Measurements from ENCODE around the gene CCDC7. TPM values are rescaled to one million over a fixed set of nuclear protein-coding genes. Genes with fewer than 3 reads are reported as not detected.
"Not testable (repeated sequence)": the region's sequence is repeated elsewhere in the genome, so short reads cannot be mapped to it uniquely, and the experiment has no call there.

CCDC7 gene
- total and polyA plus RNA-seq, 2 experiments from 2014 or later = 2.0 to 10.0 TPM

GRCh38 chr10:32687116-32687515 is 241.2 kb downstream of the CCDC7 start:
- no peaks in the 10 kb centered on the region for H3K36me3 ChIP-seq (replicated peaks; ENCODE audit: insufficient read depth, low read depth)
- no peak for DNase-seq (ENCODE audit: low spot score)
- no peak overlapping the region for H3K4me3 ChIP-seq
- H2AFZ ChIP-seq = no peak overlapping the region
- TF ChIP-seq CTCF (IDR thresholded peaks at IDR 0.05; ENCODE audit: poor library complexity) = no peak
- no peak for TF ChIP-seq EZH2phosphoT487 (IDR thresholded peaks at IDR 0.05; ENCODE audit: low read depth, severe bottlenecking, unreplicated experiment)
- TF ChIP-seq EZH2 (IDR thresholded peaks at IDR 0.05; ENCODE audit: borderline replicate concordance) = no peak
- no peaks in the 10 kb centered on the region for H3K79me2 ChIP-seq
- no peaks in the 10 kb centered on the region for H3K4me1 ChIP-seq (ENCODE audit: insufficient read depth)
- H4K20me1 ChIP-seq (ENCODE audit: insufficient read depth, poor library complexity, severe bottlenecking) = no peaks in the 10 kb centered on the region
- no peaks in the 10 kb centered on the region for H3K9me2 ChIP-seq (replicated peaks; ENCODE audit: insufficient read depth)
- H3K27me3 ChIP-seq = no peaks in the 10 kb centered on the region
- no peaks in the 10 kb centered on the region for H3K9me3 ChIP-seq (ENCODE audit: low read depth)
- no peak overlapping the region for H3K4me2 ChIP-seq
- H3K27ac ChIP-seq = no peak overlapping the region

- Histone ChIP-seq H3K36me3 (replicated peaks; ENCODE audit: insufficient read depth, low read depth) (no peaks in the 10 kb centered on the region), H3K9me3 (ENCODE audit: low read depth) (no peaks in the 10 kb centered on the region), H4K20me1 (ENCODE audit: insufficient read depth, poor library complexity, severe bottlenecking) (no peaks in the 10 kb centered on the region), H3K4me1 (ENCODE audit: insufficient read depth) (no peaks in the 10 kb centered on the region), H3K9me2 (replicated peaks; ENCODE audit: insufficient read depth) (no peaks in the 10 kb centered on the region), H3K27me3 (no peaks in the 10 kb centered on the region), H3K27ac (no peak overlapping the region), H2AFZ (no peak overlapping the region), H3K4me2 (no peak overlapping the region), H3K79me2 (no peaks in the 10 kb centered on the region), H3K4me3 (no peak overlapping the region)
- DNase-seq (ENCODE audit: low spot score) = no peak
- 74% methylated on average over 2 of the region's 2 CpGs for WGBS (ENCODE audit: low lambda C conversion rate, missing lambda C conversion rate)
- TF ChIP-seq EZH2 (IDR thresholded peaks at IDR 0.05; ENCODE audit: borderline replicate concordance) = no peak
- TF ChIP-seq EZH2phosphoT487 (IDR thresholded peaks at IDR 0.05; ENCODE audit: low read depth, severe bottlenecking, unreplicated experiment) = no peak
- no peak for TF ChIP-seq CTCF (IDR thresholded peaks at IDR 0.05; ENCODE audit: poor library complexity)
Measured at GRCh38 chr10:32687546-32687945, 241.6 kb downstream of the CCDC7 start.

DNA sequence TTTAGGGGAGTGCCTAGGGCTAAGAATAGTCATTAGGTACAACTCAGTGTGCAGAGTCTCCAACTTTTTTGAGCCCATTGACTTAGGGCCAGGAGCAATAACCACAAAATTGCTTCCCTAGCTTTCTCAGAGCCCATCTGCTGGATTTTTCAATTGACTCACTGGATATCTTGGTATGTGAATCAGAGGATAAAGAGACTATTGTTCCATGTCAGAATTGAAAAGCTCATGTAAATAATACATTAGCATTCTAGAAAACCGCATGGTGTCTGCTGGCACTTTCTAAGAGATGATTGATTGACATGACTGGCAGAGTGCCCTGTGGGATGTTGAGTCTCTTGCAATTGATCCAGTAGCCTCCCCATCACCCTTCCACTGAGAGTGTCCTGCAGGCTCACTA is 246.2 kb downstream of the CCDC7 start:
- Histone ChIP-seq H3K9me2 (replicated peaks; ENCODE audit: insufficient read depth) (no peaks in the 10 kb centered on the region), H3K79me2 (no peaks in the 10 kb centered on the region), H4K20me1 (ENCODE audit: insufficient read depth, poor library complexity, severe bottlenecking) (no peaks in the 10 kb centered on the region), H2AFZ (no peak overlapping the region), H3K4me1 (ENCODE audit: insufficient read depth) (no peaks in the 10 kb centered on the region), H3K9me3 (ENCODE audit: low read depth) (no peaks in the 10 kb centered on the region), H3K27me3 (no peaks in the 10 kb centered on the region), H3K4me3 (no peak overlapping the region), H3K4me2 (no peak overlapping the region), H3K36me3 (replicated peaks; ENCODE audit: insufficient read depth, low read depth) (no peaks in the 10 kb centered on the region), H3K27ac (no peak overlapping the region)
- 59% methylated on average over 1 of the region's 1 CpG for WGBS (ENCODE audit: low lambda C conversion rate, missing lambda C conversion rate)
- no peak for DNase-seq (ENCODE audit: low spot score)
- TF ChIP-seq EZH2 (IDR thresholded peaks at IDR 0.05; ENCODE audit: borderline replicate concordance) (no peak), EZH2phosphoT487 (IDR thresholded peaks at IDR 0.05; ENCODE audit: low read depth, severe bottlenecking, unreplicated experiment) (no peak), CTCF (IDR thresholded peaks at IDR 0.05; ENCODE audit: poor library complexity) (no peak)

DNA sequence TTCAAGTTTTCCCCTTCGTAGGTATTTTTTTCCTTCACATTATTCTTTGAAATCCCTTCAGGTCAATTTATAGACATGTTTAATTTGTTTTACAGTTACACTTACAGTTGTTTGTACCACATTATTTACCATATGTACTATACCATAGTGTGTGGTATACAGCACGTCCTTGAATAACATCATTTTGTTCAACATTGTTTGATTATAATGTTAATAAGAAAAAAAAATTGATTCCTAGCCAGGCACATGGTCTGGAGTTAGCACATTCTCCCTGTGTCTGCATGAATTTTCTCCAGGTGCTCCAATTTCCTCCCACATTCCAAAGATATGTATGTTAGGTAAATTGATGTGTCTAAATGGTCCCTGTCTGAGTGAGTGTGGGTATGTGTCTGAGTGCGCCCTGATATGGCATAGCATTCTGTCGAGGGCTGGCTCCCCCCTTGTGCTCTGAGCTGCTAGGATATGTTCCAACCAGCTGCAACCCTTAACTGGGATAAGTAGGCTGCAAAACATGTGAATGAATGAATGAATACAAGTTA is 247.6 kb downstream of the CCDC7 start:
- no peak overlapping the region for H3K4me3 ChIP-seq
- no peaks in the 10 kb centered on the region for H3K4me1 ChIP-seq (ENCODE audit: insufficient read depth)
- 82% methylated on average over 4 of the region's 4 CpGs for WGBS (ENCODE audit: low lambda C conversion rate, missing lambda C conversion rate)
- H4K20me1 ChIP-seq (ENCODE audit: insufficient read depth, poor library complexity, severe bottlenecking) = no peaks in the 10 kb centered on the region
- H3K4me2 ChIP-seq = no peak overlapping the region
- no peaks in the 10 kb centered on the region for H3K27me3 ChIP-seq
- H2AFZ ChIP-seq = no peak overlapping the region
- TF ChIP-seq EZH2 (IDR thresholded peaks at IDR 0.05; ENCODE audit: borderline replicate concordance) (no peak), CTCF (IDR thresholded peaks at IDR 0.05; ENCODE audit: poor library complexity) (no peak), EZH2phosphoT487 (IDR thresholded peaks at IDR 0.05; ENCODE audit: low read depth, severe bottlenecking, unreplicated experiment) (no peak)
- no peaks in the 10 kb centered on the region for H3K79me2 ChIP-seq
- no peak overlapping the region for H3K27ac ChIP-seq
- no peaks in the 10 kb centered on the region for H3K36me3 ChIP-seq (replicated peaks; ENCODE audit: insufficient read depth, low read depth)
- no peaks in the 10 kb centered on the region for H3K9me2 ChIP-seq (replicated peaks; ENCODE audit: insufficient read depth)
- no peaks in the 10 kb centered on the region for H3K9me3 ChIP-seq (ENCODE audit: low read depth)
- no peak for DNase-seq (ENCODE audit: low spot score)

GRCh38 chr10:32699683-32700082 is 253.7 kb downstream of the CCDC7 start:
- not testable (repeated sequence) for DNase-seq (ENCODE audit: low spot score); H3K79me2 ChIP-seq; H3K27ac ChIP-seq; H3K9me3 ChIP-seq (ENCODE audit: low read depth); H3K4me1 ChIP-seq (ENCODE audit: insufficient read depth); H3K4me2 ChIP-seq; H3K4me3 ChIP-seq; H4K20me1 ChIP-seq (ENCODE audit: insufficient read depth, poor library complexity, severe bottlenecking); H3K36me3 ChIP-seq (replicated peaks; ENCODE audit: insufficient read depth, low read depth); H2AFZ ChIP-seq; H3K9me2 ChIP-seq (replicated peaks; ENCODE audit: insufficient read depth); H3K27me3 ChIP-seq
- WGBS (ENCODE audit: low lambda C conversion rate, missing lambda C conversion rate) = 88% methylated on average over 2 of the region's 2 CpGs
